H9 (cell line): ENCODE measurements around the gene SF3A2. TPM values are rescaled to one million over a fixed set of nuclear protein-coding genes. Genes with fewer than 3 reads are reported as not detected.

Experiments
- DNase-seq: peaks from one replicate; pipeline ENCODE4 v3.0.0-alpha.2; 2017
- H2AFZ ChIP-seq: one replicate; pipeline ENCODE4 v1.6.1; 2013; ENCODE audit warnings: mild to moderate bottlenecking, low read length, control low read depth, moderate library complexity
- H2AK5ac ChIP-seq: 2 replicates; pipeline ENCODE4 v1.6.1; 2013; ENCODE audit warnings: low read length, control low read depth, mixed read lengths; ENCODE audit not compliant: insufficient read length
- H2BK120ac ChIP-seq: one replicate; pipeline ENCODE4 v1.6.1; 2013; ENCODE audit warnings: low read depth, mild to moderate bottlenecking, low read length, control low read depth, inconsistent platforms; ENCODE audit not compliant: poor library complexity, severe bottlenecking
- H2BK12ac ChIP-seq: 2 replicates; pipeline ENCODE4 v1.6.1; 2013; ENCODE audit warnings: low read length, control low read depth, mixed read lengths, low read depth; ENCODE audit not compliant: insufficient read length
- H2BK15ac ChIP-seq: 2 replicates; pipeline ENCODE4 v1.6.1; 2013; ENCODE audit warnings: low read depth, low read length, control low read depth
- H2BK20ac ChIP-seq: one replicate; pipeline ENCODE4 v1.6.1; 2013; ENCODE audit warnings: low read depth, mild to moderate bottlenecking, low read length, control low read depth, inconsistent platforms; ENCODE audit not compliant: poor library complexity, severe bottlenecking
- H2BK5ac ChIP-seq: 2 replicates; pipeline ENCODE4 v1.6.1; 2013; ENCODE audit warnings: low read length, control low read depth, mixed read lengths; ENCODE audit not compliant: insufficient read length
- H3K14ac ChIP-seq: 2 replicates; pipeline ENCODE4 v1.6.1; 2013; ENCODE audit warnings: low read length, control low read depth; ENCODE audit not compliant: insufficient read depth
- H3K18ac ChIP-seq: 2 replicates; pipeline ENCODE4 v1.6.1; 2013; ENCODE audit warnings: low read depth, mild to moderate bottlenecking, mixed read lengths, low read length, control low read depth; ENCODE audit not compliant: insufficient read length
- H3K23ac ChIP-seq: 2 replicates; pipeline ENCODE4 v1.6.1; 2013; ENCODE audit warnings: low read length, control low read depth, mixed read lengths, low read depth; ENCODE audit not compliant: insufficient read length
- H3K23me2 ChIP-seq: 2 replicates; pipeline ENCODE4 v1.6.1; 2013; ENCODE audit warnings: low read depth, mild to moderate bottlenecking, mixed read lengths, low read length, control low read depth; ENCODE audit not compliant: insufficient read length, poor library complexity, severe bottlenecking
- H3K27ac ChIP-seq: 2 replicates; pipeline ENCODE4 v1.5.1; 2013; ENCODE audit warnings: low read length, control low read depth, mixed read lengths, low read depth; ENCODE audit not compliant: insufficient read length
- H3K27me3 ChIP-seq: 2 replicates; pipeline ENCODE4 v1.6.1; 2013; ENCODE audit warnings: low read length, control low read depth, inconsistent platforms; ENCODE audit not compliant: insufficient read depth
- H3K4ac ChIP-seq: 2 replicates; pipeline ENCODE4 v1.6.1; 2013; ENCODE audit warnings: low read depth, mild to moderate bottlenecking, control low read depth, inconsistent platforms, low read length, moderate library complexity
- H3K4me1 ChIP-seq: 2 replicates; pipeline ENCODE4 v1.6.1; 2013; ENCODE audit warnings: low read length, control low read depth, inconsistent platforms; ENCODE audit not compliant: insufficient read depth
- H3K4me2 ChIP-seq: 2 replicates; pipeline ENCODE4 v1.6.1; 2013; ENCODE audit warnings: low read length, control low read depth, mixed read lengths; ENCODE audit not compliant: insufficient read length, insufficient read depth
- H3K56ac ChIP-seq: 2 replicates; pipeline ENCODE4 v1.6.1; 2013; ENCODE audit warnings: low read depth, mild to moderate bottlenecking, mixed read lengths, low read length, control low read depth; ENCODE audit not compliant: insufficient read length
- H3K79me1 ChIP-seq: 2 replicates; pipeline ENCODE4 v1.6.1; 2013; ENCODE audit warnings: low read depth, mild to moderate bottlenecking, moderate library complexity, low read length, control low read depth, inconsistent platforms; ENCODE audit not compliant: insufficient read depth, poor library complexity, severe bottlenecking
- H3K79me2 ChIP-seq: 2 replicates; pipeline ENCODE4 v1.6.1; 2013; ENCODE audit warnings: low read length, control low read depth, inconsistent platforms; ENCODE audit not compliant: insufficient read depth
- H3K9ac ChIP-seq: 2 replicates; pipeline ENCODE4 v1.6.1; 2013; ENCODE audit warnings: low read length, control low read depth, mixed read lengths; ENCODE audit not compliant: insufficient read length; ENCODE audit errors: extremely low read depth
- H3K9me3 ChIP-seq: one replicate; pipeline ENCODE4 v1.6.1; 2013; ENCODE audit warnings: low read depth, low read length, inconsistent platforms; ENCODE audit not compliant: control insufficient read depth
- H3T11ph ChIP-seq: one replicate; pipeline ENCODE4 v1.6.1; 2013; ENCODE audit warnings: mild to moderate bottlenecking, low read length, control low read depth, inconsistent platforms
- H4K20me1 ChIP-seq: one replicate; pipeline ENCODE4 v1.6.1; 2013; ENCODE audit not compliant: control insufficient read depth, insufficient read length, insufficient read depth
- H4K5ac ChIP-seq: 2 replicates; pipeline ENCODE4 v1.6.1; 2013; ENCODE audit warnings: low read depth, mild to moderate bottlenecking, mixed read lengths, low read length, control low read depth; ENCODE audit not compliant: insufficient read length
- H4K8ac ChIP-seq: replicated peaks from 2 replicates; pipeline ENCODE4 v1.6.1; 2013; ENCODE audit warnings: low read length, control low read depth, mixed read lengths, low read depth; ENCODE audit not compliant: insufficient read length
- H4K91ac ChIP-seq: 2 replicates; pipeline ENCODE4 v1.6.1; 2013; ENCODE audit warnings: low read depth, mild to moderate bottlenecking, moderate library complexity, mixed read lengths, low read length, control low read depth; ENCODE audit not compliant: insufficient read length
- H3K27ac Mint-ChIP-seq, 3 experiments: 2 replicates in 2 of 3; 3 replicates in 1 of 3; pipeline ENCODE4 v1.8.0; 2020 to 2021; ENCODE audit warnings: mixed read lengths in 3 of 3, mild to moderate bottlenecking in 1 of 3, moderate library complexity in 1 of 3
- H3K27me3 Mint-ChIP-seq: 2 replicates; pipeline ENCODE4 v1.8.0; 2021; ENCODE audit warnings: low read depth, mild to moderate bottlenecking, moderate library complexity, mixed read lengths
- H3K36me3 Mint-ChIP-seq, 3 experiments: 2 replicates in 2 of 3; 3 replicates in 1 of 3; pipeline ENCODE4 v1.8.0; 2020 to 2021; ENCODE audit warnings: low read depth in 3 of 3, mixed read lengths in 3 of 3; ENCODE audit not compliant: insufficient read depth in 1 of 3
- H3K4me1 Mint-ChIP-seq, 2 experiments: 2 replicates each; pipeline ENCODE4 v1.8.0; 2020; ENCODE audit warnings: mixed read lengths in 2 of 2
- H3K4me3 Mint-ChIP-seq, 2 experiments: 2 replicates in 1 of 2; 3 replicates in 1 of 2; pipeline ENCODE4 v1.8.0; 2020 to 2021; ENCODE audit warnings: mild to moderate bottlenecking in 2 of 2, mixed read lengths in 2 of 2, moderate library complexity in 1 of 2
- H3K9me3 Mint-ChIP-seq, 2 experiments: 2 replicates in 1 of 2; 3 replicates in 1 of 2; pipeline ENCODE4 v1.8.0; 2020; ENCODE audit warnings: mild to moderate bottlenecking in 2 of 2, mixed read lengths in 2 of 2, moderate library complexity in 1 of 2
- WGBS: extraction: QIAGEN DNeasy Blood & Tissue Kit; methylation state at CpG from one replicate; pipeline ENCODE4 v1.1.7; 2013; ENCODE audit warnings: missing lambda C conversion rate, low lambda C conversion rate, mixed read lengths; ENCODE audit not compliant: insufficient read length; ENCODE audit errors: extremely low coverage; 5-methylcytosine and 5-hydroxymethylcytosine counted together
- total RNA-seq: library from RNA; stranded (reverse); gene quantifications from 2 replicates; pipeline ENCODE4 v1.2.1, GENCODE V29; 2021
- TF ChIP-seq, protein P1 (sequence below): fragments of 200-600 bp; sonication (generic); conservative IDR thresholded peaks from 3 replicates; pipeline ENCODE4 v1.8.0; 2021; ENCODE audit warnings: antibody characterized with exemption, mild to moderate bottlenecking

SF3A2 gene
- total RNA-seq, 1 experiment from 2014 or later: 166 TPM

GRCh38 chr19:2226051-2226839 lies 10.4 kb upstream of the SF3A2 start:
- Histone ChIP-seq H3K23ac (no peak overlapping the region), H3K79me1 (no peaks in the 10 kb centered on the region), H4K5ac (no peak overlapping the region), H2BK5ac (no peak overlapping the region), H2BK20ac (no peak overlapping the region), H3K9me3 (no peaks in the 10 kb centered on the region), H3K4me2 (no peak overlapping the region), H4K20me1 (no peaks in the 10 kb centered on the region), H3K4me1 (no peaks in the 10 kb centered on the region), H2AFZ (no peak overlapping the region), H4K8ac (no peak overlapping the region), H3K4ac (no peak overlapping the region), H3K56ac (no peak overlapping the region), H2BK120ac (no peak overlapping the region), H4K91ac (no peak overlapping the region), H2BK15ac (no peak overlapping the region), H2AK5ac (no peak overlapping the region), H3K27ac (no peak overlapping the region), H3K23me2 (no peaks in the 10 kb centered on the region), H2BK12ac (no peak overlapping the region), H3K79me2 (no peaks in the 10 kb centered on the region), H3T11ph (no peak overlapping the region), H3K9ac (no peak overlapping the region), H3K14ac (no peak overlapping the region), H3K27me3 (no peaks in the 10 kb centered on the region), H3K18ac (no peak overlapping the region)
- DNase-seq: no peak
- no CpG with 5 or more reads among the region's 59 CpGs for WGBS
- Mint-ChIP-seq H3K4me3 (no peak overlapping the region), H3K4me1 (no peaks in the 10 kb centered on the region), H3K36me3 (peaks cover 9 to 45% (median 40%) of the 10 kb centered on the region in 3 experiments; a peak in 6 of 7 replicates), H3K9me3 (no peaks in the 10 kb centered on the region), H3K27me3 (no peaks in the 10 kb centered on the region; the same call in 1 of the 2 replicates), H3K27ac (no peak overlapping the region)
- TF ChIP-seq, protein P1, sequence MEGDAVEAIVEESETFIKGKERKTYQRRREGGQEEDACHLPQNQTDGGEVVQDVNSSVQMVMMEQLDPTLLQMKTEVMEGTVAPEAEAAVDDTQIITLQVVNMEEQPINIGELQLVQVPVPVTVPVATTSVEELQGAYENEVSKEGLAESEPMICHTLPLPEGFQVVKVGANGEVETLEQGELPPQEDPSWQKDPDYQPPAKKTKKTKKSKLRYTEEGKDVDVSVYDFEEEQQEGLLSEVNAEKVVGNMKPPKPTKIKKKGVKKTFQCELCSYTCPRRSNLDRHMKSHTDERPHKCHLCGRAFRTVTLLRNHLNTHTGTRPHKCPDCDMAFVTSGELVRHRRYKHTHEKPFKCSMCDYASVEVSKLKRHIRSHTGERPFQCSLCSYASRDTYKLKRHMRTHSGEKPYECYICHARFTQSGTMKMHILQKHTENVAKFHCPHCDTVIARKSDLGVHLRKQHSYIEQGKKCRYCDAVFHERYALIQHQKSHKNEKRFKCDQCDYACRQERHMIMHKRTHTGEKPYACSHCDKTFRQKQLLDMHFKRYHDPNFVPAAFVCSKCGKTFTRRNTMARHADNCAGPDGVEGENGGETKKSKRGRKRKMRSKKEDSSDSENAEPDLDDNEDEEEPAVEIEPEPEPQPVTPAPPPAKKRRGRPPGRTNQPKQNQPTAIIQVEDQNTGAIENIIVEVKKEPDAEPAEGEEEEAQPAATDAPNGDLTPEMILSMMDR: no peak
